ELF-1 (cell line): ENCODE data around the gene CFAP20DC.
"Not testable (repeated sequence)": the region's sequence is repeated elsewhere in the genome, so short reads cannot be mapped to it uniquely, and the experiment has no call there.

Experiments
- DNase-seq: peaks from one replicate; pipeline ENCODE4 v3.0.0-alpha.2; 2016; ENCODE audit warnings: low read depth, low spot score

CFAP20DC gene

GRCh38 chr3:59049671-59050331 lies at the start of gene CFAP20DC:
Gene CFAP20DC (minus strand): TSS chr3:59050025. CDS start chr3:59049631, 394 bp downstream.
- DNase-seq: peak; percentile 97

- not testable (repeated sequence) for DNase-seq
Observed at GRCh38 chr3:59098516-59098915, 48.7 kb upstream of the CFAP20DC start.

GRCh38 chr3:59094446-59094845 lies 44.6 kb upstream of the CFAP20DC start:
- no peak for DNase-seq

GRCh38 chr3:59093521-59093920 lies 43.7 kb upstream of the CFAP20DC start:
- DNase-seq: no peak

- DNase-seq: no peak
Observed at GRCh38 chr3:59088761-59089160, 38.9 kb upstream of the CFAP20DC start.

- DNase-seq: no peak
Observed at GRCh38 chr3:59085976-59086375, 36.2 kb upstream of the CFAP20DC start.

- DNase-seq: no peak
Observed at GRCh38 chr3:59084583-59084982, 34.8 kb upstream of the CFAP20DC start.

GRCh38 chr3:59082106-59082505 lies 32.3 kb upstream of the CFAP20DC start:
- no peak for DNase-seq

GRCh38 chr3:59081071-59081470 lies 31.2 kb upstream of the CFAP20DC start:
- no peak for DNase-seq

GRCh38 chr3:59079962-59080361 lies 30.1 kb upstream of the CFAP20DC start:
- no peak for DNase-seq

- no peak for DNase-seq
Observed at GRCh38 chr3:59074764-59075163, 24.9 kb upstream of the CFAP20DC start.

GRCh38 chr3:59072681-59073080 lies 22.9 kb upstream of the CFAP20DC start:
- DNase-seq: no peak

- no peak for DNase-seq
Observed at GRCh38 chr3:59069838-59070237, 20.0 kb upstream of the CFAP20DC start.

GRCh38 chr3:59065240-59065639 lies 15.4 kb upstream of the CFAP20DC start:
- DNase-seq: no peak

GRCh38 chr3:59064728-59065127 lies 14.9 kb upstream of the CFAP20DC start:
- no peak for DNase-seq

GRCh38 chr3:59064276-59064675 lies 14.5 kb upstream of the CFAP20DC start:
- DNase-seq: peak; percentile 17

GRCh38 chr3:59056706-59057105 lies 6.9 kb upstream of the CFAP20DC start:
- DNase-seq: no peak

GRCh38 chr3:59052803-59053411 lies 3.1 kb upstream of the CFAP20DC start:
- DNase-seq: peak; percentile 36

- DNase-seq: not testable (repeated sequence)
Observed at GRCh38 chr3:59050811-59051414, 1.1 kb upstream of the CFAP20DC start.

- no peak for DNase-seq
Observed at GRCh38 chr3:59046839-59047238, 3.0 kb downstream of the CFAP20DC start.

- DNase-seq: no peak
Observed at GRCh38 chr3:59043391-59043790, 6.4 kb downstream of the CFAP20DC start.

GRCh38 chr3:59040902-59041301 lies 8.9 kb downstream of the CFAP20DC start:
- no peak for DNase-seq

GRCh38 chr3:59027607-59028006 lies 22.2 kb downstream of the CFAP20DC start:
- no peak for DNase-seq
